HG02571 (cell line): ENCODE measurements around the gene RIMBP3C.
A peak's percentile ranks its signal among the peaks of the same experiment; 100 is the strongest.
"Not testable (repeated sequence)": the region's sequence is repeated elsewhere in the genome, so short reads cannot be mapped to it uniquely, and the experiment has no call there.

Experiments
- ATAC-seq: cut with Tn5 transposase; IDR thresholded peaks from one replicate; pipeline ENCODE4 v1.9.1; 2021; ENCODE audit warnings: mild to moderate bottlenecking, moderate library complexity; ENCODE audit not compliant: unreplicated experiment

RIMBP3C gene

DNA sequence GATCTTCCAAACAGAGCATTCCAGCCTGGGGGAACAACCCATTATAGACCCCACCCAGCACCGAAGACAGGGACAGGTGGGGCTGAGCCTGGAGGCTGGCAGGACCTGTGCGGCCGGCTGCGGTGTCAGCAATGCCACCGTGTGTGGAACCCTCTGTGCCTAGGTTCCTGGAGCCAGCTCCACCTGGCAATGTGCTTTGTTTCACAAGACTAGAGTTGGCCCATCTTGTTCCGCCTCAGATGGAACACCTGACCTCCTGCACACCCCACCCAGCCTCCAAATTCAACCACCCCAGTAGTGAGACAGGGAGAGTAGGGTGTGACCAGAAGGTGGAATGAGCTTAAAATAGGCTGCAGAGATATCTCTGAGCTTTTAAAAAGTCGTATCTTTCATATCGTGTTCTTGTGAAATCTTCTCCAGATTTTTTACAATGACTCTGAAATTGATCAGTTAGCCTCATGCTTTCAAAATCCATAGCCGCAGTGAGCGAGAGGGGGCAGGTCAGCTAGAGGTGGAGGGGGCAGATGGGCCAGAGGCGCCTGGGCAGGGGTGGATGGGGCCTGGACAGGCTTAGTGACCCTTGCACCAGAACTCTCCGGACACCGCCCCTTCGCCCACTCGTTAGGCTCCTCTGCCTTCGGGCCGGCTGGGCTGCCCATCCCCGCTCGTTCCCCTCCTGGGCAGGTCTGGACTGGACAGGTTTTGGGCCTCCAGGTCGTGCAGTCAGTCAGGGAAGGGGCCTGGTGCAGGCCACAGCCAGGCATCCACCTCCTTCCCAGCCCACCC is 18.2 kb downstream of the RIMBP3C start:
- ATAC-seq = not testable (repeated sequence)

DNA sequence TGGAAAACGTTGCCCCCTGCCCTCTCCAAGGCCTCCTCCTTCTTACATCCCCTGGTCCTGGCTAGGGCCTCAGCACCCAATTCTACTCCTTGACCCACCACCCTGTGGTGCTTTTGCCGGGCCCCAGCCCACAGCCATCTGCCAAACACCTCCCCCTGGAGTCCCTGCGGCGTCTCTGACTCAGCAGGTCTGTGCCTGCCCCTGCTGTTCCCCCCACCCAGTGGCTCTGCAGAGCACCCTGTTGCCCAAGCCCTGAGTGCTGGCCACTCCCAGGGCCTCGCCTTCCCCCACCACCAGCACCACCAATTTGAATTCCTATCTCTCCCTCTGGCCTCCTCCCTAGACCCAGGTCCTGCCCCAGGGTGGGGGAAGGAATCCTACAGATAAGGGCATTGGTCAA is 19.7 kb downstream of the RIMBP3C start:
- not testable (repeated sequence) for ATAC-seq

DNA sequence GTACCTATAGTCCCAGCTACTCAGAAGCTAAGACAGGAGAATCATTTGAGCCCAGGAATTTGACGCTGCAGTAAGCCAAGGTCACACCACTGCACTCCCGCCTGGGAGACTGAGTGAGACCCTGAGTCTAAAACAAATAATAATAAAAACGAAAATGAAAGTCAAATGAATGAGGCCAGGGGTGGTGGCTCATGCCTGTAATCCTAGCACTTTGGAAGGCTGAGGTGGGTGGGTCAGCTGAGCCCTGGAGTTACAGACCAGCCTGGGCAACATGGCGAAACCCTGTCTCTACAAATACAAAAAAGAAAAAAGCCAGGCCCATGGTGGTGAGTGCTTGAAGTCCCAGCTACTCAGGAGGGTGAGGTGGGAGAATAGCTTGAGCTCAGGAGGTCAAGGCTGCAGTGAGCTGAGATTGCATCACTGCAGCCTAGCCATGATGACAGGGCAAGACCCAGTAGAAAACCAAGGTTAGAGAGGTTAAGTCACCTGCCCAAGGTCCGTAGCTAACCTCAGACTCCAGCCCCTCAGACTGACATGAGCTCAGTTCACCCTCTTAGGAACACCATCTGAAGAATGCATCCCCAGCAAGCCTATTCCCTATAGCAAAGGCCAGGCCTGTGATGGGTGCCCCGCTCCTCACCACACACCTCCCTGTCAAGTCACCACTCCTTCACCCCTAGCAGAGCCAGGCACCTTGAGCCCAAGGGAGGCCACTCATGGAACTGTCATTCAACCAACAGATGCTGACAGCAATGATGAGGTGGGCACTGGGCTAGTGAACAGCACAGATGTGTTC is 24.4 kb downstream of the RIMBP3C start:
- ATAC-seq = not testable (repeated sequence)

- peak; percentile 81 for ATAC-seq
Measured at GRCh38 chr22:21516970-21517764, 34.1 kb downstream of the RIMBP3C start.

DNA sequence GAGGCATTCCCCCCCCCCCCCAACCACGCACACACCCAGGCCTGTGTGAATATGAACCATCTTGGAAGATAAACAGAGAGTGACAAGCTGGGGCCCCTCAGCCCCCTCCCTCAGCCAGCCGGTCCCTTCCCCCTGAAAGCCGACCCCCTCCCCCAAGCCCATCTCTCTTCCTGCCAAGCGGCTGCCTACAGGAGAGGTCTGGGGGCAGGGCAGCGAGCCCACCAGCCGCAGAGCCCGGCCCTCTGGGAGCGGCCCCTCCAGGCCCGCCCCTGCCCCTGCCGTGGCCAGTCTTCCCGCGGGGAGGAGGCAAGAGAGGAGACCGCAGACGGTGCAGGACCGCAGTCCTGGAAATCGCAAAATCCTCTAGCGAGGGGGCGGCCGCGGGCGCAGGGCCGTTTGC is 34.7 kb downstream of the RIMBP3C start:
- ATAC-seq = not testable (repeated sequence)

GRCh38 chr22:21515234-21515633 is 36.0 kb downstream of the RIMBP3C start:
- not testable (repeated sequence) for ATAC-seq

- ATAC-seq = not testable (repeated sequence)
Measured at GRCh38 chr22:21514117-21514516, 37.1 kb downstream of the RIMBP3C start.

- not testable (repeated sequence) for ATAC-seq
Measured at GRCh38 chr22:21512022-21512421, 39.2 kb downstream of the RIMBP3C start.

GRCh38 chr22:21510397-21510796 is 40.9 kb downstream of the RIMBP3C start:
- not testable (repeated sequence) for ATAC-seq

GRCh38 chr22:21499623-21500506 is 51.4 kb downstream of the RIMBP3C start:
- not testable (repeated sequence) for ATAC-seq

GRCh38 chr22:21498489-21498888 is 52.8 kb downstream of the RIMBP3C start:
- not testable (repeated sequence) for ATAC-seq

DNA sequence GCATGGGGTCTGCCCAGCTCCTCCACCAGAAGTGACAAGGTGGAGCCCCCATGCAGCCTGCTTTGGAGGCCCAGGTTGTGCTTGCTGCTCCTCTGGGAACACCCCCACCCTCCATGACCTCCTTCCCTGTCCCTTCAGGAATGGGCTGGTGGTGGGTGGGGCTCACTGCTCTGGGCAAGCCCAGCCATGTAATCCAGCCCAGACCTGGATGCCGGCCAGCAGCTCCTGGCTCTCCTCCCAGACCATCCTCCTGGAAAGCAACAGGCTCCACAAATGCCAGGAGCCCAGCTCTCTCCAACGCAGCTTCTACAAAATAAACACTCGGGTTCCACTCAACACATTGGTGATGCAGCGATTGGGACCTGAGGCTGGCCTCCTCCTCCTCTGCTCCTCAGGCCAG is 53.3 kb downstream of the RIMBP3C start:
- ATAC-seq = not testable (repeated sequence)
